Loucy (cell line): ENCODE measurements around the gene EPHB1.

Source experiments
- H2AFZ ChIP-seq: fragments of 200-600 bp; sonication (generic); 2 replicates; pipeline ENCODE4 v1.6.0; 2016; ENCODE audit warnings: antibody characterized with exemption, mild to moderate bottlenecking, low read length, moderate library complexity
- H3F3A ChIP-seq: fragments of 200-600 bp; 2 replicates; pipeline ENCODE4 v1.6.0; 2016; ENCODE audit warnings: antibody characterized with exemption, low read depth, mild to moderate bottlenecking
- H3K27me3 ChIP-seq: fragments of 200-600 bp; sonication (generic); 2 replicates; pipeline ENCODE4 v1.6.1; 2014; ENCODE audit warnings: low read length, mild to moderate bottlenecking; ENCODE audit not compliant: insufficient read depth, poor library complexity, severe bottlenecking
- H3K36me3 ChIP-seq: fragments of 200-600 bp; sonication (generic); 2 replicates; pipeline ENCODE4 v1.6.1; 2016; ENCODE audit warnings: low read length; ENCODE audit not compliant: insufficient read depth
- H3K4me1 ChIP-seq: fragments of 200-600 bp; sonication (generic); 2 replicates; pipeline ENCODE4 v1.5.1; 2014; ENCODE audit warnings: low read length, mild to moderate bottlenecking; ENCODE audit not compliant: insufficient read depth, poor library complexity, severe bottlenecking
- H3K4me2 ChIP-seq: fragments of 200-600 bp; sonication (generic); 2 replicates; pipeline ENCODE4 v1.6.0; 2014; ENCODE audit warnings: antibody characterized with exemption, low read length, low read depth, mild to moderate bottlenecking; ENCODE audit not compliant: poor library complexity, severe bottlenecking
- H3K4me3 ChIP-seq: fragments of 200-600 bp; sonication (generic); 2 replicates; pipeline ENCODE4 v1.5.1; 2014; ENCODE audit warnings: low read length, mild to moderate bottlenecking, mixed read lengths; ENCODE audit not compliant: poor library complexity, severe bottlenecking
- H3K79me2 ChIP-seq: fragments of 200-600 bp; sonication (generic); 2 replicates; pipeline ENCODE4 v1.6.1; 2014; ENCODE audit warnings: low read length; ENCODE audit not compliant: insufficient read depth
- H3K9ac ChIP-seq: fragments of 200-600 bp; sonication (generic); 2 replicates; pipeline ENCODE4 v1.6.0; 2014; ENCODE audit warnings: mild to moderate bottlenecking, low read depth, low read length, moderate library complexity; ENCODE audit not compliant: poor library complexity, severe bottlenecking
- H3K9me2 ChIP-seq: fragments of 200-600 bp; sonication (generic); replicated peaks from 2 replicates; pipeline ENCODE4 v1.6.1; 2016; ENCODE audit warnings: low read depth, low read length, mixed read lengths
- H3K9me3 ChIP-seq: fragments of 200-600 bp; sonication (generic); 2 replicates; pipeline ENCODE4 v1.6.1; 2014; ENCODE audit warnings: mild to moderate bottlenecking, antibody characterized with exemption, low read length, low read depth; ENCODE audit not compliant: insufficient read depth
- H4K20me1 ChIP-seq: fragments of 200-600 bp; sonication (generic); 2 replicates; pipeline ENCODE4 v1.6.0; 2014; ENCODE audit warnings: antibody characterized with exemption, low read length, mild to moderate bottlenecking; ENCODE audit not compliant: insufficient read depth, poor library complexity, severe bottlenecking
- EZH2phosphoT487 ChIP-seq: fragments of 200-600 bp; IDR thresholded peaks from 2 replicates; pipeline ENCODE4 v1.6.1; 2018; ENCODE audit warnings: antibody characterized with exemption, mild to moderate bottlenecking, moderate library complexity, borderline replicate concordance
- TF ChIP-seq, protein P1 (sequence below): fragments of 200-600 bp; sonication (generic); conservative IDR thresholded peaks from 2 replicates; pipeline ENCODE4 v1.5.1; 2014; ENCODE audit warnings: mild to moderate bottlenecking, antibody characterized with exemption, low read length

The EPHB1 gene

GRCh38 chr3:134802428-134803050, 7.5 kb downstream of the EPHB1 start:
- Histone ChIP-seq H3K4me1 (no peaks in the 10 kb centered on the region), H3F3A (no peaks in the 10 kb centered on the region), H3K9me3 (no peaks in the 10 kb centered on the region), H3K9me2 (no peaks in the 10 kb centered on the region), H3K79me2 (no peaks in the 10 kb centered on the region), H3K9ac (no peak overlapping the region), H3K27me3 (no peaks in the 10 kb centered on the region), H2AFZ (no peak overlapping the region), H4K20me1 (no peaks in the 10 kb centered on the region), H3K36me3 (no peaks in the 10 kb centered on the region), H3K4me3 (no peak overlapping the region), H3K4me2 (no peak overlapping the region)
- TF ChIP-seq, protein P1, sequence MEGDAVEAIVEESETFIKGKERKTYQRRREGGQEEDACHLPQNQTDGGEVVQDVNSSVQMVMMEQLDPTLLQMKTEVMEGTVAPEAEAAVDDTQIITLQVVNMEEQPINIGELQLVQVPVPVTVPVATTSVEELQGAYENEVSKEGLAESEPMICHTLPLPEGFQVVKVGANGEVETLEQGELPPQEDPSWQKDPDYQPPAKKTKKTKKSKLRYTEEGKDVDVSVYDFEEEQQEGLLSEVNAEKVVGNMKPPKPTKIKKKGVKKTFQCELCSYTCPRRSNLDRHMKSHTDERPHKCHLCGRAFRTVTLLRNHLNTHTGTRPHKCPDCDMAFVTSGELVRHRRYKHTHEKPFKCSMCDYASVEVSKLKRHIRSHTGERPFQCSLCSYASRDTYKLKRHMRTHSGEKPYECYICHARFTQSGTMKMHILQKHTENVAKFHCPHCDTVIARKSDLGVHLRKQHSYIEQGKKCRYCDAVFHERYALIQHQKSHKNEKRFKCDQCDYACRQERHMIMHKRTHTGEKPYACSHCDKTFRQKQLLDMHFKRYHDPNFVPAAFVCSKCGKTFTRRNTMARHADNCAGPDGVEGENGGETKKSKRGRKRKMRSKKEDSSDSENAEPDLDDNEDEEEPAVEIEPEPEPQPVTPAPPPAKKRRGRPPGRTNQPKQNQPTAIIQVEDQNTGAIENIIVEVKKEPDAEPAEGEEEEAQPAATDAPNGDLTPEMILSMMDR, result no peak
- TF ChIP-seq EZH2phosphoT487, result no peak

DNA sequence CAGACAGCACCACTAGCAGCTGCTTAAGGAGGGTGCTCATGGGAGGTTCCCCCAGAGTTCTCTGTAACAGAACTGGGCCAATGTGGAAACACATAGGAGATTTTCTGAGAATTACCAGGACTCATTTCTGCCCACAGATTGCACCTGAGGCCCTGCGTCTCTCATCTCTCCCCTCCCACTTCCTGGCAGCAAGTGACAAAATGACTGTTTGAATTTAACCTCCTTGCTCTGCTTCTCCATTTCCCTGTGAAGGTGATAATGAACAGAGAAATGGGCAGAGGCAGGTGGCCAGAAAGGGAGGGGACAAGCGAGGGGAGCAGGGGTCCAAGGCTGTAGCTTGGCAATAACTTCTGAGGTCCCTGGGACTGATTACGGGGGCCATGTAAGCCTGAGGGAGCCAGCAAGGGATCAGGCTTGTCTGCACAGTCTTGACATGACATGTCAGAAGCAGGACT, 8.0 kb downstream of the EPHB1 start:
- H3K4me1 ChIP-seq, result no peaks in the 10 kb centered on the region
- H3F3A ChIP-seq, result no peaks in the 10 kb centered on the region
- H3K36me3 ChIP-seq, result no peaks in the 10 kb centered on the region
- no peaks in the 10 kb centered on the region for H3K79me2 ChIP-seq
- no peaks in the 10 kb centered on the region for H3K9me2 ChIP-seq
- H2AFZ ChIP-seq, result no peak overlapping the region
- no peak overlapping the region for H3K4me3 ChIP-seq
- no peaks in the 10 kb centered on the region for H3K27me3 ChIP-seq
- no peaks in the 10 kb centered on the region for H3K9me3 ChIP-seq
- H3K9ac ChIP-seq, result no peak overlapping the region
- TF ChIP-seq, protein P1, result no peak
- TF ChIP-seq EZH2phosphoT487, result no peak
- H3K4me2 ChIP-seq, result no peak overlapping the region
- no peaks in the 10 kb centered on the region for H4K20me1 ChIP-seq

DNA sequence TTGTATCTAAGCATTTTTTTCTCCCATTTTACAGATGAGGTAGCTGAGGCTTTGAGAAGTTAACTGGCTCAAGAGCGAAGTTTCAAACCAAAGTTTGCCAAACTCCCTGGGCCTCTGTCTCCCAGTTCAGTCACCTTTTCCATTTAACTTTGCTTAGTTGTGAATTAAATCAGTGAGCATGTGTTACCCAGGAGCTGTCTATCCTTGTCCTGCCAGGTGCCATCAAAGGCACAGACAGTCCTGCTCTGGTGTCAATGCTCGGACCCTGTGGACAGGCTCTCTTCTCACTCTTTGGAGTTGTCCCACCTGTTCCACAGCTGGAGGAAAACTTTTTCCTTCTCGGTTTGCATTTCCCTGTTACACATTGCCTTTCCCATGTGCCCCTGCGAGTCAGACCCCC, 8.6 kb downstream of the EPHB1 start:
- no peak overlapping the region for H3K4me2 ChIP-seq
- H3K9me3 ChIP-seq, result no peaks in the 10 kb centered on the region
- H3K4me3 ChIP-seq, result no peak overlapping the region
- no peaks in the 10 kb centered on the region for H4K20me1 ChIP-seq
- no peak for TF ChIP-seq EZH2phosphoT487
- TF ChIP-seq, protein P1, result no peak
- no peak overlapping the region for H2AFZ ChIP-seq
- no peaks in the 10 kb centered on the region for H3K36me3 ChIP-seq
- H3K27me3 ChIP-seq, result no peaks in the 10 kb centered on the region
- H3F3A ChIP-seq, result no peaks in the 10 kb centered on the region
- H3K4me1 ChIP-seq, result no peaks in the 10 kb centered on the region
- H3K9me2 ChIP-seq, result no peaks in the 10 kb centered on the region
- no peaks in the 10 kb centered on the region for H3K79me2 ChIP-seq
- no peak overlapping the region for H3K9ac ChIP-seq
